ENCODE measurements around the gene PARP14.

GRCh38 chr3:122714273-122714672 lies 33.6 kb downstream of the PARP14 start:
- TF ChIP-seq CTCF (IDR thresholded peaks at IDR 0.05; ENCODE audit: poor library complexity, severe bottlenecking) (no peak), RAD21 (conservative IDR thresholded peaks at IDR 0.05) (no peak), POLR2AphosphoS5 (IDR thresholded peaks at IDR 0.05) (no peak), SMC3 (conservative IDR thresholded peaks at IDR 0.05; ENCODE audit: poor library complexity) (no peak), EP300 (conservative IDR thresholded peaks at IDR 0.05; ENCODE audit: poor library complexity, severe bottlenecking) (no peak)

All from neural cell (in vitro differentiated cells).